ENCODE measurements around the gene ZNF165.
"Not testable (repeated sequence)": the region's sequence is repeated elsewhere in the genome, so short reads cannot be mapped to it uniquely, and the experiment has no call there.

ZNF165 gene

DNA sequence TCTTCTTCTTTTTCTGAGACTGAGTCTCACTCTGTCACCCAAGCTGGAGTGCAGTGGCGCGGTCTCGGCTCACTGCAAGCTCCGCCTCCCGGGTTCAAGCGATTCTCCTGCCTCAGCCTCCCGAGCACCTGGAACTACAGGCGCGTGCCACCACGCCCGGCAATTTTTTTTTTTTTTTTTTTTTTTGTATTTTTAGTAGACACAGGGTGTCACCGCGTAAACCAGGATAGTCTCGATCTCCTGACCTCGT, at the start of gene ZNF165:
TSS of gene ZNF165 (plus strand) at position 188 of the 250 bp plus-strand sequence. CDS start 4,913 bp downstream, outside the sequence.
- DNase-seq = not testable (repeated sequence)

- no peak for DNase-seq
Measured at GRCh38 chr6:28053584-28053983, 26.8 kb upstream of the ZNF165 start.

GRCh38 chr6:28060405-28060804, 20.0 kb upstream of the ZNF165 start:
- DNase-seq = no peak

DNA sequence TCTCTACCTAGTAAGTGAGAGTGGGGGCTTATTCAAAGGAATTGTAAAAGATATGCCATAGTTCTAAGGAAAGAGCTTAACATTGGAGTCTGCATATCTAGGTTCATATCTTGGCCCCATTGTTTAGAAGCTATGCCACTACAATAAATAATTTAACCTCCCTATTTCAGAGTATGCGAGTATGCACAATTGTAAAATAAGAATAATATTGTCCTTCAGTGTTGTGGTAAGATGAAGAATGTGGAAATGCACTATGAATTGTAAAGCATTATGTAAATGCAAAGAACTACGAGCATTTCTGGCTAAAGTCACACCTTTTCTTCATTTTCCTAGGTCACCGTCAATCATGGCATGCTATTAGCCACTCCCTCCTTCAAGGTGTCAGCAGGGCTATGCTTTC, 16.1 kb upstream of the ZNF165 start:
- DNase-seq = no peak

GRCh38 chr6:28068067-28068466, 12.3 kb upstream of the ZNF165 start:
- DNase-seq = no peak

GRCh38 chr6:28070968-28071367, 9.4 kb upstream of the ZNF165 start:
- DNase-seq = not testable (repeated sequence)

GRCh38 chr6:28078050-28078449, 2.3 kb upstream of the ZNF165 start:
- DNase-seq = no peak

DNA sequence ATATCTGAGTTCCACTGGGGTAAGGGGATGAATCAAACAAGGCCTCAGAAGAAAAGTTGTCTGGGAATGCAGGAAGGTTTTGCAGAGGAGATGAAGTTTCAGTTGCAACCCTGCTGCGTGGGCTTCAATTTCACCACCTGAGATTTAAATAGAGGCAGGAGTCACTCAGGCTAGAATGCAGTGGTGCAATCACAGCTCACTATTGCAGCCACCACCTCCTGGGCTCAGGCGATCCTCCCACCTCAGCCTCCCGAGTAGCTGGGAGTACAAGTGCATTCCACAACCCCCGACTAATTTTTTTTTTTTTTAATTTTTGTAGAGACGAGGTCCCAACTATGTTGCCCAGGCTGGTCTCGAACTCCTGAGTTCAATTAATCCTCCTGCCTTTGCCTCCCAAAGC, 1.5 kb upstream of the ZNF165 start:
- no peak for DNase-seq

GRCh38 chr6:28080631-28081485, 490 bp downstream of the ZNF165 start:
- DNase-seq = peak; percentile 92

- peak; percentile 18 for DNase-seq
Measured at GRCh38 chr6:28081486-28081751, 1.1 kb downstream of the ZNF165 start.

DNA sequence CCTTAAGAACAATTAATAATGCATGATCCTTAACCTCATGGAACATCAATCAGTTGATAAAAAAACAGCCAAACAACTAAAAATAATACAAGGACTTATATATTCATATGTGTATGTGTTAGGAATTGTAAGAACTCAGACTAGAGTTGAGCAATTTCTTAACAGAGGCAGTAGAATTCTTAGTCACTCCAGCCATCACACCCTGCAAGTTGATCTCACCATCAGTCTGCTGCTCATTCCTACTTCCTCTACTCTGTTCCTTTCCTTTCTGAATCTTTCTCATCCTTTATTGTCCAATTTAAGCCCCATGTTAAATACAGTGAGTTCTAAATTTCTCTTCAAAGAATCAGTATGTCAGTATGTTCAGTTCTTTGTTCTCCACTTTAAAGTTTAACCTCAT, 2.6 kb downstream of the ZNF165 start:
- no peak for DNase-seq

DNA sequence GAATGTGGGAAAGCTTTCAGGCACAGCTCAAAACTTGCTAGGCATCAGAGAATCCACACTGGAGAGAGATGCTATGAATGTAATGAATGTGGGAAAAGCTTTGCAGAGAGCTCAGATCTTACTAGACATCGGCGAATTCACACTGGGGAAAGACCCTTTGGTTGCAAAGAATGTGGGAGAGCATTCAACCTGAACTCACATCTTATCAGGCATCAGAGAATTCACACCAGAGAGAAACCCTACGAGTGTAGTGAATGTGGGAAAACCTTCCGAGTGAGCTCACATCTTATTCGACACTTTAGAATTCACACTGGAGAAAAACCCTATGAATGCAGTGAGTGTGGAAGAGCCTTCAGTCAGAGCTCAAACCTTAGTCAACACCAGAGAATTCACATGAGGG, 8.7 kb downstream of the ZNF165 start:
- DNase-seq = no peak

- DNase-seq = no peak
Measured at GRCh38 chr6:28090917-28091586, 10.7 kb downstream of the ZNF165 start.

- DNase-seq = not testable (repeated sequence)
Measured at GRCh38 chr6:28102222-28102621, 21.9 kb downstream of the ZNF165 start.

DNA sequence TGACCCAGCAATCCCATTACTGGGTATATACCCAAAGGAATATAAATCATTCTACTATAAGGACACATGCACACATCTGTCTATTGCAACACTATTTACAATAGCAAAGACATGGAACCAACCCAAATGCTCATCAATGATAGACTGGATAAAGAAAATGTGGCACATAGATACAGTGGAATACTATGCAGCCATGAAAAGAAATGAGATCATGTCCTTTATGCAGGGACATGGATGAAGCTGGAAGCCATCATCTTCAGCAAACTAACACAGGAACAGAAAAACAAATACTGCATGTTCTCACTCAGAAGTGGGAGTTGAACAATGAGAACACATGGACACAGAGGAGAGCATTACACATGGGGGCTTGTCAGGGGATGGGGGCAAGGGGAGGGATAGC, 22.3 kb downstream of the ZNF165 start:
- not testable (repeated sequence) for DNase-seq

DNA sequence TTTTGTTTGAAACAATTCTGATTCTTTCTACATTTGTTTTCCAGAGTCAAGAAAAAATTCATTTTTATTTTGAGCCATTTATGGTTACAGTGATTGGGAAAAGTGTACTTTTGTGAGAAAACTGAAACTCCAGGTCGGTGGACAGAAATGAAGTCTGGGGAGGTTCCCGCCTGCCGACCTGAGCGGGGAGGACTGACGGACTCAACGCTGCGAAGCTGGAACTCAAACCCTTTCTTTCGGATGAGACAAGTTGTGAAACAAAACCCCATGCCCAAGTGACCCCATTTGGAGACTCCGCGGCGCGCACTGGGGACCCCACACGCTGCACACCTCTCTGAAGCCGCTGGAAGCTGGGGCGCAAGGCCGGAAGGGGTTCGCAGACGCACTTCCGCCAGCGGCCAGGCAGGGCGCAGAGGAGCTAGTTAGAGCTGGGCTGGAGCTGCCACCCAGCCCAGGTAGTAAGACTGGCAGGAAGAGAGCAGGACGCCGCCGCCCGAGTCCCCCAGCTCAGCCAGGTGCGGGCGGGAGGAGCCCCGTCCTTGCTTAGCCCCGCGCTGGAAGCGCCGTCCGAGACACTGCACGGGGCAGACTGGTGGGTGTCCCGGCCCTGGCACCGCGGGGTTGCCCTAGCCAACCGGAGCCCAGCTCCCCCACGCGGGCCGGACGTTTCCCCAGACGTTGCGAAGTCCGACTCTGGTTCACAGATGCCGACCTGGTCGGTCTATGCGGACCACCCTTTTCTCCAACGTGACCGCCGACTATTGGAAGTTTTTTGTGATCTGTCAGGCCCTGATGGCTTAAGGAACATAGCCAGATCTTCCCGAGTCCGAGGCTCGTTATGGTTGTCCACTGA, 24.2 kb downstream of the ZNF165 start:
- DNase-seq = peak; percentile 89

DNA sequence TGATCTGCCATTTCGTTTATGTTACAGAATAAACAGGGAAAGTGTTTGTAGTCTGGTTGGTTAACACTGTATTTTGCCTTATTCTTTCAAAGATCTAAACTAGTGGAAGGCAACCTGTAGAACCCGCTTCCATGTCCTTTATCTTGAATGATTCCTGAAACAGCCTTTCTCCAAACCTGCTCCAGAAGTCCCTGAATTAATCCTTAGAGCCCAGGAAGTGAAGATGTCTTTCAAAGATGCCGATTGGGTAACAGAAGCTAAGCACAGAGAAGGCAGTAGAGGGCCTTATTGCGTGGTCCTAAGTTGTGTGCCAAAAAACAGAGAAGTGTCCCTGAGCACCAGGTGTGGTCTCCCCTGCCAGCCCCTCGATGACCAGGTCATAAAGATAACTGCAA, 24.9 kb downstream of the ZNF165 start:
- no peak for DNase-seq

GRCh38 chr6:28107506-28107905, 27.1 kb downstream of the ZNF165 start:
- no peak for DNase-seq

DNA sequence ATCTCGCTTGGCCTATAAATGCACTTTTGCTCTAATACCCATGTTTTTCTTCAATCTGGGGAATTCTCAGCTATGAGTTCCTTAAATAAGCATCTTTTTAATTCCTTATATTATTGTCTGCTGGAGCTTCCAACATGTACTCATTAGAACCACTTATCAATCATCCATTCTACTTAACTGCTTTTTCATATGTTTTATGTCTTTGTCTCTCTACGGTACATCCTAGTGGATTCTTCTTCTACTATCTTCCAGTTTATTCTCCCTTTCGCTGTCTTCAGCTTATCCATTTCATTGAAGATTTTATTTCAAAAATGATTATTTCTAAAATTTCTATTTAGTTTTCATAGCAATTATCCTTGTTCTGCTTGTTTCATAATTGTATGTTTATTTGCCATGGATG, 31.6 kb downstream of the ZNF165 start:
- DNase-seq = no peak

DNA sequence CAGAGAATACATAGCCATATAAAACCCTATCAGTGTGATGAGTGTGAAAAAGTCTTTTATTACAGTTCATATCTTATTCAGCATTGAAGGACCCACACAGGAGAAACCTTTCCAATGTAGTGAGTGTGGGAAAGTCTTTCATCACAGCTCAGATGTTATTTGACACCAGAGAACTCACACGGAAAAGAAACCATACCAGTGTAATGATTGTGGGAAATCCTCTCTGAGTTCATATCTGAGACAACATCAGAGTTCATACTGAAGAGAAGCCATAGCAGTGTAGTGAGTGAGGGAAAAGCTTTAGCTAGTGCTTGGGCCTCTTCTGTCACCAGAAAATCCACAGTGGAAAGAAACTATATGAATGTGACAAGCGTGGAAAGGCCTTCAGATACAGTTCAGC, 35.4 kb downstream of the ZNF165 start:
- no peak for DNase-seq

GRCh38 chr6:28117386-28118050, 37.1 kb downstream of the ZNF165 start:
- no peak for DNase-seq

DNA sequence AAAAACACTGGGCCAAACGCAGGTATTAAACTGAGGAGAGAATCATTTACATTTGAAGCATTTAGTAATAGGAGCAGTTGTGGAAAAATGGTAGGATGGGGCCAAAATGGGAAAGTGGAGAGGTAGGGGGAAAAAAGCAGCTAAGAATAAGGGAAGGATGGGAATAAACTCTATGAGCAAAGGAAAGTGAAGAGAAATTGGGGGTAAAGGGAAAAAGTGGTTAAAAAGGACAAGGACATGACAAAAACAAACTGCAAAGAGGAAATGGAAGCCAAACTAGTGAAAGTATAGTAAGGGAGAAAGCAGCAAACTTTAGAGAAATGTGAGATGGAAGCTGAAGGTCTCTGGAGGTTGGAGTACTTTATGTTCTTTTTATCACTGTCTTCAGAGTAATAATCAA, 37.8 kb downstream of the ZNF165 start:
- DNase-seq = no peak

DNA sequence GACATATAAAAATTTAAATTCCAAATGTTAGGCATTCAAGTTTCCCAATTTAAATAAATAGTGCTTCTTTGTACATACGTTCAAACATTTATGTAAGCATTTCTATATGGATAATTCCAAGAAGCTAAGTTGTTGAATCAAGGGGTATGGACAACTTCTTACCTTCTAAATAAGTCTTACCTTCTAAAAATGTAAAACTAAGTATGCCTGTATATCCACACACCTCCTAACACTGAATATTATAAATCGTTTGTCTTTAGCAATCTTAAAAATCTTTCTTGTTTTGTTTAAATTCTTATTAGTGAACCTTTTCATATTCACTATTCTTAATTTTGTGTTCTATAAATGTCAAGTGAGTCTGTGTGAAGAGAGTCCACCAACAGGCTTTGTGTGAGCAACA, 41.5 kb downstream of the ZNF165 start:
- DNase-seq = no peak

All from stimulated activated CD4-positive, alpha-beta T cell treated with anti-CD3 and anti-CD28 coated beads, Interleukin-15, amount 100 ng/mL, for 24 hours (primary cell).